GM19468 (cell line): ENCODE data around the gene MAML2.
"Not testable (repeated sequence)": the region's sequence is repeated elsewhere in the genome, so short reads cannot be mapped to it uniquely, and the experiment has no call there.

Experiments
- ATAC-seq: cut with Tn5 transposase; IDR thresholded peaks from one replicate; pipeline ENCODE4 v1.9.1; 2021; ENCODE audit warnings: mild to moderate bottlenecking, moderate library complexity, moderate number of reproducible peaks; ENCODE audit not compliant: unreplicated experiment; ENCODE audit errors: extremely low read depth

MAML2 gene

GRCh38 chr11:96299155-96299888 is 43.7 kb downstream of the MAML2 start:
- ATAC-seq = no peak

GRCh38 chr11:96295369-96295768 is 47.6 kb downstream of the MAML2 start:
- no peak for ATAC-seq

GRCh38 chr11:96294289-96294688 is 48.7 kb downstream of the MAML2 start:
- no peak for ATAC-seq

- ATAC-seq = peak; percentile 91
Measured at GRCh38 chr11:96293598-96294021, 49.4 kb downstream of the MAML2 start.

- ATAC-seq = no peak
Measured at GRCh38 chr11:96293109-96293508, 49.9 kb downstream of the MAML2 start.

- no peak for ATAC-seq
Measured at GRCh38 chr11:96292291-96293010, 50.5 kb downstream of the MAML2 start.

- ATAC-seq = no peak
Measured at GRCh38 chr11:96290631-96291030, 52.4 kb downstream of the MAML2 start.

GRCh38 chr11:96290031-96290430 is 53.0 kb downstream of the MAML2 start:
- ATAC-seq = no peak

- ATAC-seq = no peak
Measured at GRCh38 chr11:96288915-96289314, 54.1 kb downstream of the MAML2 start.

- ATAC-seq = no peak
Measured at GRCh38 chr11:96287822-96288439, 55.1 kb downstream of the MAML2 start.

- ATAC-seq = not testable (repeated sequence)
Measured at GRCh38 chr11:96285985-96286384, 57.0 kb downstream of the MAML2 start.

- no peak for ATAC-seq
Measured at GRCh38 chr11:96284917-96285316, 58.1 kb downstream of the MAML2 start.

GRCh38 chr11:96284401-96284800 is 58.6 kb downstream of the MAML2 start:
- no peak for ATAC-seq

GRCh38 chr11:96282625-96283220 is 60.3 kb downstream of the MAML2 start:
- no peak for ATAC-seq

GRCh38 chr11:96280444-96280843 is 62.6 kb downstream of the MAML2 start:
- no peak for ATAC-seq

- no peak for ATAC-seq
Measured at GRCh38 chr11:96279896-96280290, 63.1 kb downstream of the MAML2 start.

- ATAC-seq = no peak
Measured at GRCh38 chr11:96279018-96279895, 63.7 kb downstream of the MAML2 start.

- no peak for ATAC-seq
Measured at GRCh38 chr11:96278039-96278897, 64.7 kb downstream of the MAML2 start.

GRCh38 chr11:96277696-96278038 is 65.3 kb downstream of the MAML2 start:
- no peak for ATAC-seq
